ENCODE data around the gene SLC12A5.

DNA sequence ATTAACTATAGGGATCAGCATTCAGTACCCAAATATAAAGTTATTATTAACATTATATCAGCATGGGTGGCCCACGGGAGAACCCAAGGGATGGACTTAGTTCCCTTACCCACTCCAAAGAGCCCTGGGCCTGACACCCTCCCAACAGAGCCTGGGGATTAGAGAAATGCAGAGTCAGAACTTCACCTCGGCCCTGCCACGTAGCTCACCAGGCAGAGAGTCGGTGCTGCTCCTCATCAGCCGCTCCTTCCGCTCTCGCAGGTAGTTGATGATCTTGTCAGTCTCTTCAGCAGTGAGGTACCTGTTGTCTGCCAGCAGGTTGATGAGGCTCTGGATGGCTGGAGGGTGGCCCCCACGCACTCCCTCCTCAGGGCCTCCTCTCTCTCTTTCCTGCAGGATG lies 34.1 kb downstream of the SLC12A5 start:
- TF ChIP-seq, protein P1, sequence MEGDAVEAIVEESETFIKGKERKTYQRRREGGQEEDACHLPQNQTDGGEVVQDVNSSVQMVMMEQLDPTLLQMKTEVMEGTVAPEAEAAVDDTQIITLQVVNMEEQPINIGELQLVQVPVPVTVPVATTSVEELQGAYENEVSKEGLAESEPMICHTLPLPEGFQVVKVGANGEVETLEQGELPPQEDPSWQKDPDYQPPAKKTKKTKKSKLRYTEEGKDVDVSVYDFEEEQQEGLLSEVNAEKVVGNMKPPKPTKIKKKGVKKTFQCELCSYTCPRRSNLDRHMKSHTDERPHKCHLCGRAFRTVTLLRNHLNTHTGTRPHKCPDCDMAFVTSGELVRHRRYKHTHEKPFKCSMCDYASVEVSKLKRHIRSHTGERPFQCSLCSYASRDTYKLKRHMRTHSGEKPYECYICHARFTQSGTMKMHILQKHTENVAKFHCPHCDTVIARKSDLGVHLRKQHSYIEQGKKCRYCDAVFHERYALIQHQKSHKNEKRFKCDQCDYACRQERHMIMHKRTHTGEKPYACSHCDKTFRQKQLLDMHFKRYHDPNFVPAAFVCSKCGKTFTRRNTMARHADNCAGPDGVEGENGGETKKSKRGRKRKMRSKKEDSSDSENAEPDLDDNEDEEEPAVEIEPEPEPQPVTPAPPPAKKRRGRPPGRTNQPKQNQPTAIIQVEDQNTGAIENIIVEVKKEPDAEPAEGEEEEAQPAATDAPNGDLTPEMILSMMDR (IDR thresholded peaks at IDR 0.05; ENCODE audit: low read depth, low read length, poor library complexity, severe bottlenecking), result no peak
- no peak for TF ChIP-seq EZH2phosphoT487 (IDR thresholded peaks at IDR 0.05; ENCODE audit: borderline replicate concordance, low read length)
